Central memory CD4-positive, alpha-beta T cell (primary cell): ENCODE results near the gene GNG12.

Experiments used
- DNase-seq: peaks from one replicate; pipeline ENCODE4 v3.0.0; 2022

Gene GNG12

DNA sequence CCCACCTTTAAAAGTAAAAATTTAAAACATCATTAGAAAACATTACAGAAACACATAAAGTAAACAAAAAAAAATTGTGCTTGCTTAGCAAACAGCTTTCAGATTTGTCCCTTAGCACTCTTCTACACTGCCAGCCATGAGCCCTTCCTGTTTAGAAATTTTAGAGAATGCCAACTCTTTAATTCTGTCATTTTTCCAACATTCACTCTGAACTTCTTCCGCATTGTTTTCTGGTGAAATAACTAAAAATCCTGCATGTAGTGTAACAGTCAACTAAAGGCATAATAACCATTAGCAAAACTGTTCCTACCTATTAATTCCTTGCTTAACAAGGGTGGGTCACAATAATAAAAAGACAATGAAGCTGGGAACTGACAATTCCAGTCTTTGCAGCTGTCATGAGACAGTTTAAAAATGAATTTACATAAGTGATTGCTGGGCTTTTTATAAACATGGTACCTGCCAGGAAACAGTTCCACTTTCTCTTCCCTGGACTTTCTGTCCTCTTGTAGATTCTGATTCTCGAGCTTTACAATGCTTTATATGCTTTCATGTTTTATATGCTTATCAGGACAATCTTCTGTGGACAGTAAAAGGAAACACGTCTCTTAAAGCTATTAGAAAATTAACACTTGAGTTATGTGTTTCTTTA, 19.0 kb downstream of the GNG12 start:
- DNase-seq, result no peak

DNA sequence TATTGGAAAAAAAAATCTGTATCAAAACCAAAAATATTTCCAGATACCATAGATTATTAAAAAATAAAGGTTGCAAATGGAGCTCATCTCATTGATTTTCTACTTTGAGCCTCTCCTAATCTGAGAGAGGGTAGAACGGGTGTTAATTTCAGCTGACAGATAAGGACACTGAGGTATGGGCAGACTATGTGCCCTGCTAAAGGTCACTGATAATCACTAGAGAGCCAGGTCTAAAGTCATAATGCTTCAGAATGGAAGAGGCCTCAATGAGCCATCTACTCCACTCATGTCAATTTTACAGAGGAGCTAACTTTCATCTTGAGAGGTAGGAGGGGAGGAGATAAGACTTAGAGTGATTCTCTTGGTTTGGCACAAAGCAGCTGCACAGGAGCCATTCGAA, 21.0 kb downstream of the GNG12 start:
- DNase-seq, result no peak

DNA sequence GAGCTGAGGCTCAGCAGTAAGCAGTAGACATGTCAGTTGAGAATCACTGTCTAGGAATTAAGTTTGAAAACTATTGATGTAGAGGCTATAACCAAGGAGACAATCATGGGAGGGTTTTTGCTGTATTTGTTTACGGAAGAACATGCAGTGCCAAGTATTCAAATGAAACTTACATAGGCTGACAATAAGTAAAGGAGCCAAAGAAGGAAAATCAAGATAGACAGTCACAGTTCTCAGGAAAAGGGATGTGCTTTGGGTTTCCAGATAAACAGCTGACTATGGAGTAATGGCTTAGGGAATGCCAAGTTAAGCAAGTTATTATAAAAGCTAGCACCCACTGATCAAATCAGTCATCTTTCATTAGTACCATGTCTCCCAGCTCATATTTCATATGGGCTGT, 21.5 kb downstream of the GNG12 start:
- DNase-seq, result no peak

DNA sequence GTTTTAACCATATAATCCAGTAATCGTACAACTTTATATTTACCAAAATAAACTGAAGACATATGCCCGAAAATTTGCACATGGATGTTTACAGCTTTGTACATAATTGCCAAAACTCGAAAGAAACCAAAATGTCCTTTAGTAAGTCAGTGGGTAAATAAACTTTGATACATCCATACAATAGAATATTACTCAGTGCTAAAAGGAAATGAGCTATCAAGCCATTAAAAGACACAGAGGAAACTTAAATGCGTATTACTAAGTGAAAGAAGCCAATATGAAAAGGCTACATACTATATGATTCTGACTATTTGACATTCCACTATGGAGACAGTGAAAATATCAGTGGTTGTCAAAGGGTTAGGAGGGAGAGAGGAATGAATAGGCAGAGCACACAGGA, 23.4 kb downstream of the GNG12 start:
- no peak for DNase-seq

- DNase-seq, result no peak
Measured at GRCh38 chr1:67807282-67807681, 26.0 kb downstream of the GNG12 start.

DNA sequence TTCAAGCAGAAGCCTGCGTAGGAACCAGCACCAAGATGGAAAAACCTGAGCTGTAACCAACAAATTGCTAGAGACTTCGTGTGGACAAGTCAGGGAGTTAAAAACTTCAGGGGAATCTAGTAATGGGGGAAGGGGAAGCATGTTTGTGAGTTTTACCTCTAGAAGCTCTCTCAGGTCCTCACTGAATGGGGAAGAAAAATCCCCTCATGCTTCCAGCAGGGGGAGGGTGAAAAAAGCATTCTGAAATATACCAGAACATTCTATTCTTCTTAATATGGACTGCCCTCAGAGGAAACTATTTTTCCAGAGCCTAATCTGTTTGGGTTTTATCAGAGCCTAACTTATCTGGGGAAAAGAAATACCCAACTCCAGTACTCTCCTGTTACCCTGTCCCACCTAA, 28.6 kb downstream of the GNG12 start:
- no peak for DNase-seq

DNA sequence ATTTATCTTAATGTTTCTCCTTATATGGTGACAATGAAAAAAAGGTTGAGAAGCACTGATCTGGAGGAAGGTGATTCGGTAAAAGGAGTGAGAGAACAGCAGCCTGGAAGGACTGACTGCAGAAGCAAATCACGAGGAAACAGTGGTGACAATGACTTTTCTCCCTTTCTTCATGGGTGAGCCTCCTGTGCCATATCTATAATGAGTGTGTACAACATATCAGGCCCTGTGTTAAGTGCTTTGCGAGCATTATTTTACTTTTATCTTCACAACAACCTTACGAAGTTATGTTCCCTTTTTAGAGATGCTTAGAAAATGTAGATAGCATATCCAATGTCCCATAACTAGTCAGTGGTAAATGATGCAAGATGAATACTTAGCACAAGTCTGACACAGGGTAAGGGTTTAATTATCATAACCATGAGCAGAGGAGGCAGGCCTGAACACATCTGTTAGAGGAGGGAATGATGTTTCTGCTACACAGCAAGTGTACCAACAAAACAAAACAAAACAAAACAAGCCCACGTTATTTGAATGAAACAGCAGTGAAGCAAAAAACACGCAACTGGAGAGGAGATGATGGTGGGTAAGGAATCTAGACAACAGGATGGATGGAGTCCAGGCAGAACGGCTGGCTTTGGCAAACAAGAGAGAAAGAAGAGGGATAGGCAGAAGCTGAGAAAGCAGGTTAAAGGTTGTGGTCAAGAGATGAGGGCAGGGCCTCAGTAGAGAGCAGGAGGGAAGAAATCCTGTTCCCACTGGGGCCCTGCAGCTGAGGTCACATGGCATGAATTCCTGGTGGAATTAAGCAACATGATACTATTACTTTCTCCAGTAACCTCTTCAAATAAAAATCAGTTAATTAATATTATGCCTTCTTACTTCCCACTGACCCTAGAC, 29.6 kb downstream of the GNG12 start:
- DNase-seq, result no peak

GRCh38 chr1:67802565-67802964, 30.7 kb downstream of the GNG12 start:
- DNase-seq, result no peak

DNA sequence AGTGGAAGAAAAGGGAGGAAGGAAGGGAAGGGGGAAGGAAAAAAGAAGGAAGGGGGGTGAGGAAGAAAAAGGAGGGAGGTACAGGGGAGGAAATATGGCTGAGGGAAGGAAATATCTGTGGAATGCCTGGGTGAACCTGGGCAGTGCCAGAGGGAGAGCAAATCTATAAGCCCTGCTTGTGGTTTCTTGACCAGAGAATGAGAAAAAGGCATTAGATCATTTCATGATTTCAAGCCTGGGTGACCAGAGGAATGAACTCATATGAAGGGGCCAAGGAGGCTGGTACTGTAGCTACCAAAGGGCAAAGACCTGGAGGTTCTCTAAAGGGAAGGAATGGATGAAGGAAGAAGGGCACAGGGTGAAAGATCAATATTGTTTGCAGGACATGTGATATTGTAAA, 31.4 kb downstream of the GNG12 start:
- no peak for DNase-seq

- no peak for DNase-seq
Measured at GRCh38 chr1:67795179-67795912, 37.9 kb downstream of the GNG12 start.

- DNase-seq, result no peak
Measured at GRCh38 chr1:67793562-67793961, 39.7 kb downstream of the GNG12 start.

DNA sequence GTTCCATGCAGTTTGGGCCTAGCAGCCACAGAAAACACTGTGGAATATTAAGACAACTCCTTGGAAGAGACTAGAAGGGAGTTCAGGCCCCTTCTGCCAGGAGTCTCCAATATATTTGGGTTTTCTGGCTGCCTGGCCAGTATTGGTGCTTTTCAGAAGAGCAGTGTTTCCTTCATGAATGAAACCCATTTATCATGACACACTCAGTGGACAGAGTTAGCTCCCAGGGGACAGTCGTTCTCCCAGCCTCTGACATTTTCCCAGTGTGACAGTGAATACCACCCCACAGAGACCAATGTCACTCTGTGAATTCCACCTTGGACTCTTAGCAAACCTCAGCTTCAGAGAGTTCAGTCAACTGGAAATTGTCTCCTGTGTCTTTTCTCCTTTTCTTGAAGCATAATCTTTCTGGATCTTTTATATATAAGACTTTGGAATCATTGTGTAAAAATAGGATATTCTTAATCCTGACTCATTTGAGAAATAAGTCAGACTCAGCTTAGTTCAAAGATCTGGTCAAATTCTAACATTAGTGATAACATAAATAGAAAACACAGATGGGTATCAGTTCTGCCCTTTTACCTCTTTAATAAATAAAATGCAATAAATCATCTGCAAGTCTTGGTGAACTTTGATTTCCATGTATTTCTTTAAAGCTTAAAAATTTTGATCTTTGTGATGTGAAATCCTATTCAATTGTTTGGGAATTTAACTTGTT, 40.4 kb downstream of the GNG12 start:
- no peak for DNase-seq

DNA sequence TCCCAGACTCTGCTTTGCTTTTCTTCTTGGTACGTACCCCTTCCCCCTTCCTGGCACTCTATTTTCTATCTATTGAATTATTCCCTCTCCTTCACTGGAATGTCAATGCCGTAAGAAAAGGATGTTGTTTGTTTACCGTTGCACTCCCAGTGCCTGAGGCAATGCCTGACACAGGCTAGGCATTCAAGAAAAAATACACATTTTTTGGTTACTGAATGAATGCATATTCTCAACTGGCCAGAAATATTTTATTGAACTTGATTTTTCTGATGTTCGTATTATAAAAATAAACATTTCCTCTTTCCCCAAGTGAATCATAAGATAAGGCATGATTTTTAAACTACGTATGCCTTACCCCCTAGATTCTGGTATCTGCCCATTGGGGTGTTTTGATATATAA, 41.2 kb downstream of the GNG12 start:
- DNase-seq, result no peak

DNA sequence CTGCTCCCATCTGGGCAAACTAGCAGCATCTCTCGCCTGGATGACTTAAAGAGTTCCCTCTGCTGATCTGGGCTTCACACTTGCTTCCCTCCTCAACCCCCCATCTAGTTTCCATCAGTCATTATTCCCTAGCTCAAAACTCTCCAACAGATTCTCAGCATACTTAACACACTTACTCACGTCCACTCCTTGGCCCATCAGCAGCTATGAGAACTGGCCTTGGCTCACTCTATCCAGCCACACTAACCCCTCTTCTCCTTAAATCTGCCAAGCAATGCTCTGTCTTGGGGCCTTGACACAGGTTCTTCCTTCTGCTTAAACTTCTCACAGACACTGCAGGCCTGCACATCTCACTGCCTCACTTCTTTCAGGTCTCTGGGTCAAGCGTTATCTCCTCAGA, 41.6 kb downstream of the GNG12 start:
- DNase-seq, result no peak

- no peak for DNase-seq
Measured at GRCh38 chr1:67791261-67791660, 42.0 kb downstream of the GNG12 start.

GRCh38 chr1:67790201-67790692, 43.0 kb downstream of the GNG12 start:
- DNase-seq, result no peak

- DNase-seq, result no peak
Measured at GRCh38 chr1:67789551-67789950, 43.7 kb downstream of the GNG12 start.

GRCh38 chr1:67788904-67789303, 44.4 kb downstream of the GNG12 start:
- DNase-seq, result no peak

DNA sequence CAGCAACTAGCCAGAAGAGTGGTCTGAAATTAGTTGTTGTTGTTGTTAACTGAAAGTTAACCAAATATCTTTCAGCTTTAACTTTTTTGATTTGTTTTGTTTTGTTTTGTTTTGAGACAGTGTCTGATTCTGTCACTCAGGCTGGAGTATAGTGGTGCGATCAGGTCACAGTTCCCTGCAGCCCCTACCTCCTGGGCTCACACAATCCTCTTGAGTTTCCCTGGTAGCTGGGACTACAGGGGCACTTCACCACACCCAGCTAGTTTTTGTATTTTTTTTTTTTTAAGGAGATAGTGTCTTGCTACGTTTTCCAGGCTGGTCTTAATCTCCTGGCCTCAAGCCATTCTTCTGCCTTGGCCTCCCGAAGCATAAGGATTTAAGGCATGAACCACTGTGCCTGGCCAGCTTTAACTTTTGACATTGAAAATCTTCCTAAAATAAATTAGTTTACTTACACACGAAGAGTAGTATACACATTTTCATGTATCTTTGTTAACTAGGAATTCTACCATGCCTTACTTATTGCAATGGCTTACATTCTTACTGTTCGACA, 45.0 kb downstream of the GNG12 start:
- DNase-seq, result no peak

- DNase-seq, result no peak
Measured at GRCh38 chr1:67787746-67788145, 45.5 kb downstream of the GNG12 start.

DNA sequence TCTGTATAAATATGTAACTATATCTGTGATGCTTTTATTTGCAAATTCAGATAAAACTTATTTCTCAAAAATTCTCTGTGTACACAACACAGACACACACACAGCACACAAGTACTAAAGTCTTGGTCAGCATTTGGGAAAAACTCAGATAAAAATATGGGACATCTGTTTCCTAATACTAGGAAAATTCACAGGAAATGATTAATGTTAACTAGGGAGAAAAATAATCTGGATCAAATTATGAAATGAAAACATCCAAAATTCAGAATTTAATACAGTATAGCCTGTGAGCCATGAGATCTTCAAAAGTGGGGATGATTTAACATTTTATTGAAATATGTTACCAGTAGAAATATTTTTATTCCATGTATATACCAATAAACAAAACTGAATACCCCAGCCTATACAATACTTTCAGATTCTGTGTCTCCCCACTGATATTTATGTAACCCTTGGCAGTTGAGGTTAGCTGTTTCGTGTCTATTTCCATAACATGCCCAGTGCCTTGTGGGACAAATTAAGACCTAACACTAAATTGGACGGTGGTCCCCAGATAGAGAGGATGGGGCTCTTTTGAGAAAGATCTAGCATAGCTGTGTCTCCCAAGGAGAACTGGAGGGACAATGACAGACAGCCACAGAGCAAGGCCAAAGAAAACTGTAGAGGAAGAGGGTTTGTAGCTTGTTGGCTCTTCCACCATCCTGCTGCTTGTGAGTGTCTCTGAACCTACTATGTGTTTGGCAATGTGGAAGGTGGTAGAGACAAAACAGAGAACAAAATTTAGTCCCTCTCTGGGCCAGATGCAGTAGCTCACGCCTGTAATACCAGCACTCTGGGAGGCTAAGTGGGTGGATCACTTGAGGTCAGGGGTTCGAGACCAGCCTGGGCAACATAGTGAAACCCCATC, 47.2 kb downstream of the GNG12 start:
- no peak for DNase-seq
